Activated CD8-positive, alpha-beta memory T cell treated with anti-CD3 and anti-CD28 coated beads, Interleukin-2, amount 50 U/mL, for 48 hours (primary cell): Measurements from ENCODE around the gene PIGL.
A peak's percentile ranks its signal among the peaks of the same experiment; 100 is the strongest.
"Not testable (repeated sequence)": the region's sequence is repeated elsewhere in the genome, so short reads cannot be mapped to it uniquely, and the experiment has no call there.

Experiments
- DNase-seq: peaks from one replicate; pipeline ENCODE4 v3.0.0-alpha.2; 2020

The PIGL gene

DNA sequence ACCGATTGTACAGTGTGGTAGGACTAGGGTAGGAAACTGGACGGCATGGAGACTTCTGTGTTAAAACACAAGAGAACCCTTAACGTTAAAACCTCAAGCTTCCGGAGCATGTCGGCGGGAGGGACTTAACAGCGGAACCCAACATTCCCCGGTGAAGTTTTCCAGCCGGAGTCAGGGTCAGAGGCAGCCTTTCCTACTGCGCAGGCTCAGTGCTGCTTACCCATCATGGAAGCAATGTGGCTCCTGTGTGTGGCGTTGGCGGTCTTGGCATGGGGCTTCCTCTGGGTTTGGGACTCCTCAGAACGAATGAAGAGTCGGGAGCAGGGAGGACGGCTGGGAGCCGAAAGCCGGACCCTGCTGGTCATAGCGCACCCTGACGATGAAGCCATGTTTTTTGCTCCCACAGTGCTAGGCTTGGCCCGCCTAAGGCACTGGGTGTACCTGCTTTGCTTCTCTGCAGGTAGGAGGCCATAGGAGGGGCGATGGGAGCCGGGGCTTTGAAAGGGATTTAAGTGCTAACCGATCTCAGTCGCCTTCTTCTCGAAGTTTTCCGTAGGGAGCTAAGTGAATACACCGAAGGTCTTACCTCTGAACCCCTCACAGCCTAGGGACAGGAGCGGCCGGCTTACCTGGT lies at the start of gene PIGL:
Gene PIGL (plus strand): TSS at position 209 of the 634 bp plus-strand sequence. CDS start 17 bp downstream, at position 226.
- peak; percentile 91 for DNase-seq

GRCh38 chr17:16171613-16172012 lies 45.4 kb upstream of the PIGL start:
- DNase-seq: no peak

DNA sequence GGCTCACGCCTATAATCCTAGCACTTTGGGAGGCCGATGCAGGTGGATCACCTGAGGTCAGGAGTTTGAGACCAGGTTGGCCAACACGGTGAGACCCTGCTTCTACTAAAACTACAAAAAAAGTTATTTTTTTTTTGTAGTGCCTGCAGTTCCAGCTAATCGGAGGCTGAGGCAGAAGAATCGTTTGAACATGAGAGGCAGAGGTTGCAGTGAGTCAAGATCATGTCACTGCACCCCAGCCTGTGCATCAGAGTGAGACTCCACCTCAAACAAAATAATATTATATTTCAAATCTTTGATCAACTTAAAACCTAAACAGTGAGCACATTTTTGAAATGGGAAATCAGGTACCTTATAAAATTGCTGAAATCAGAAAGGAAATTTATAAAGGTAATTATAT lies 38.2 kb upstream of the PIGL start:
- no peak for DNase-seq

DNA sequence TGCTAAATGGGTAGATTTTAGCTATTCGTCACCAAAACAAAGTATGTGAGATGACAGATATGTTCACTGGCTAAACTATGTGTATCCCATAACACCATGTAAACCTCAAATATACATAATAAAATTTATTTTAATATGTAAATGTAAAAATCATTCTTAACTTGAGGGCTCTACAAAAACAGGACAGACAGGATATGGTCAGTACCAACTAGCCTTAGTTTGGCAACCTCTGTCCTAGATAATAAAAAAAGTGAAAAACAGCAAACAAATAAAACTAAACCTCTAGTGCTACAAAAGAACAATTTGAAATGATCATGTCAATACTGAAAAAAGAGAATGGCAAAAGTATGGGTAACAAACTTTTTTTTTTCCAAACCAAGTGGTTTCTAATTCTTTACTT lies 35.4 kb upstream of the PIGL start:
- no peak for DNase-seq

GRCh38 chr17:16187642-16188041 lies 29.4 kb upstream of the PIGL start:
- DNase-seq: no peak

DNA sequence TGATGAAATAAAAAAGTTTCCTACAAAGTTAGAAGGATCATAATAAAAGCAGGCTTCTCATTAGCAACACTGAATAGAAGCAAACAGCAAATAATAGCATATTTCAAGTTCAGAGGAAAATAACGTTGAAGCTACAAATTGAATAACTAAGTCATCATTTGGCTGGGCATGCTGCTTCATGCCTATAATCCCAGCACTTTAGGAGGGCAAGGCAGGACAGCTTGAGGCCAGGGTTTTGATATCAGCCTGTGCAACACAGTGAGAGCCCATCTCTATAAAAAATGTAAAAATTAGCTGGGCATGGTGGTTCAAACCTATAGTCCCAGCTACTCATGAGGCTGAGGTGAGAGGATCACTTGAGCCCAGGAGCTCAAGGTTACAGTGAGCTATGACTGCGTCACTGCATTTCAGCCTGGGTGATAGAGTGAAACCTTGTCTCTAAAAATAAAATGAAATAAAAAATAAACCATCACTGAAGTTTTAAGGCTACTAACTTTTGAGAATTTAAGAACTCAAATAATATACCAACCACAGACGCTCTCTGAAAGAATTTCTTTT lies 27.1 kb upstream of the PIGL start:
- no peak for DNase-seq

DNA sequence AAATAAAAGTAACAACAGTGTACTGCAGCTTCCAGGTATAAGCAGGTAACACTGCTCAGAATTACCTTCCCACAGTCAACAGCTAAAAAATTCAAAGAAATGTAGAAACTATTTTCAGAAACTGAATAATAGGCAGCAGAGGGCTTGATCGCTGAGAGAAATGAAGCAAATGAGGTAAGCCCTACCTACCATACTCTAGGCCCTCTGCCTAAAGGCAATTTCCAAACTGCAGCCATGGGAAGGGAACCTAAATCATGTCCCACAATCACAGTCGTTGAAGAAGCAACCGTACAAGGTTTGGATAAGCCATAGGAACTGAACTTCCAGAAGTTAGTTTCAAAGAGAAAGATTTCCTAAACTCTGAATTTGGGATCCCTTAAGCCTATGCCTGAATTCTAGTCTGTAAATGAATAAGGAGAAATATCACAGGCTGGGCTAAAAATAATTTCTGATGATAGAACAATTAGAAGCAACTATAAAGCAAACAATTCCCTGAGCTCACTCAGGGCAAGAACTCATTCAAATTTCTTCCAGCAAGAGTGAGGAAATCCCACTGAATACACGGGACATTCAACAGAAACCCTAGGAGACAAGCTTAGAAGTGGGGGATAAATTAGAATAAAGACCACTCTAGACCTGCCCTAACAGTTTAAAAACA lies 26.2 kb upstream of the PIGL start:
- DNase-seq: no peak

DNA sequence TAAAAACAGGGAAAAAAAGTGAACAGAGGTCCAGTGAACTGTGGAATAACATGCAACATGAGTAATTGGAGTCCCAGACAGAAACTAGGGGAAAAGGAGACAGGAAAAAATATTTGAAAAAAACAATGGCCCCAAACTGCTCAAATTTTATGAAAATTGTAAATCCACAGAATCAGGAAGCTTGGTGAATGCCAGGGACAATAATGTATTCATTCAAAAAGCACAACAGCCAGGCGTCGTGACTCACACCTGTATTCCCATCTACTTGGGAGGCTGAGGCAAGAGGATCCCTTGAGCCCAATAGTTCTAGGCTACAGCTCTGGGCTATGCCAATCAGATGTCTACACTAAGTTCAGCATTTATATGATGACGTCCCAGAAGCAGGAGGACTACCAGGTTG lies 25.4 kb upstream of the PIGL start:
- no peak for DNase-seq

DNA sequence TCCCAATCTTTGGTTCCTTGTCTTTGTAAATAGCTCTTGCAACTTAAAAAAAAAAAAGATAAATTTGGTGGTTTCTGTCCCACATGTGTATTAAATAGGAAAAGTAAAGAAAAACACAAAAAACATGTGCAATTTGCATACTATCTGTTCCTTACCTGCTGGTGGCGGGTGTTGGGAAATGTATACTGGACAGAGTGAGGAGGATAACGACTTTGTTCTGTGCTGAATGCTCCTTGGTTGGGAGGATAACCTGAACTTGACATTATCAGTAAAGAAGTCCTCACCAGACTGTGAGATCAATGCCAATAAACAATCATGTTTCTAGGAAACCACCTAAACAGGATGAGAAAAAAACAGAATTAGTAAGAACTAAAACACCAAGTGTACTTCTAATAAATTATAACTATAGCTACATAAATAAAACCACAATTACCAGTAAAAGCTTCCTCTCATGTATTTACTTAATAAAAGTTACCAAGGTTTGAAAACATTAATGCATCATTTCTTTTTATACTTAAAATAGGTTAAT lies 22.6 kb upstream of the PIGL start:
- DNase-seq: not testable (repeated sequence)

- DNase-seq: no peak
Measured at GRCh38 chr17:16197276-16197675, 19.7 kb upstream of the PIGL start.

GRCh38 chr17:16199093-16199492 lies 17.9 kb upstream of the PIGL start:
- DNase-seq: no peak

GRCh38 chr17:16201693-16202131 lies 15.3 kb upstream of the PIGL start:
- not testable (repeated sequence) for DNase-seq

GRCh38 chr17:16202554-16203500 lies 14.2 kb upstream of the PIGL start:
- DNase-seq: not testable (repeated sequence)

DNA sequence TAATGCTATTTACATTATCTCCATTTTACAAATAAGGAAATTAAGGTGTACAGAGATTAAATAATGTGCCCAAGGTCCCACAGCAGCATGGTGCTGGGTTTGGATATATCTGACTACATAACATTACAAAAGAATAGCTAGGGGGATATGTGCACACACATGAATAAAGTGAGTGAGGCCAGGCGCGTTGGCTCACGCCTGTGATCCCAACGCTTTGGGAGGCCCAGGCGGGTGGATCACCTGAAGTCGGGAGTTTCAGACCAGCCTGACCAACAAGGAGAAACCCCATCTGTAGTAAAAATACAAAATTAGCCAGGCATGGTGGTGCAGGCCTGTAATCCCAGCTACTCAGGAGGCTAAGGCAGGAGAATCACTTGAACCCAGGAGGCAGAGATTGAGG lies 12.2 kb upstream of the PIGL start:
- not testable (repeated sequence) for DNase-seq

GRCh38 chr17:16211590-16211989 lies 5.4 kb upstream of the PIGL start:
- DNase-seq: no peak

DNA sequence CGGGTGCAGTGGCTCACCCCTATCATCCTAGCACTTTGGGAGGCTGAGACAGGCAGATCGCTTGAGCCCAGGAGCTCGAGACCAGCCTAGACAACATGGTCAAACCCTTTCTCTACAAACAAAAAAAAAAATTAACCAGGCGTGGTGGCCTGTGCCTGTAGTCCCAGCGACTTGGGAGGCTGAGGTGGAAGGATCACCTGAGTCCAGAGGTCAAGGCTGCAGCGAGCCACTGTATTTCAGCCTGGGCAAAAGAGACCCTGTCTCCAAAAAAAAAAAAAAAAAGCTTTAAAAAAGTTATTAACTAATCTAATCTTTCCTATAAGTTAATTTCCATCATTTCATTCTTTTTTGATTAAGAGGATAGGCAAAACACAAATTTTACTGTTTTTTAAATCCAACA lies 4.2 kb upstream of the PIGL start:
- no peak for DNase-seq

GRCh38 chr17:16214190-16215001 lies 2.6 kb upstream of the PIGL start:
- no peak for DNase-seq

GRCh38 chr17:16215002-16215272 lies 2.1 kb upstream of the PIGL start:
- DNase-seq: no peak

GRCh38 chr17:16215273-16215964 lies 1.6 kb upstream of the PIGL start, which contains the start of gene NCOR1:
TSS of gene NCOR1 (minus strand) at chr17:16215534. CDS start at chr17:16194569, 20,965 bp downstream.
- peak; percentile 94 for DNase-seq

GRCh38 chr17:16215965-16216316 lies 1.1 kb upstream of the PIGL start:
- DNase-seq: no peak

DNA sequence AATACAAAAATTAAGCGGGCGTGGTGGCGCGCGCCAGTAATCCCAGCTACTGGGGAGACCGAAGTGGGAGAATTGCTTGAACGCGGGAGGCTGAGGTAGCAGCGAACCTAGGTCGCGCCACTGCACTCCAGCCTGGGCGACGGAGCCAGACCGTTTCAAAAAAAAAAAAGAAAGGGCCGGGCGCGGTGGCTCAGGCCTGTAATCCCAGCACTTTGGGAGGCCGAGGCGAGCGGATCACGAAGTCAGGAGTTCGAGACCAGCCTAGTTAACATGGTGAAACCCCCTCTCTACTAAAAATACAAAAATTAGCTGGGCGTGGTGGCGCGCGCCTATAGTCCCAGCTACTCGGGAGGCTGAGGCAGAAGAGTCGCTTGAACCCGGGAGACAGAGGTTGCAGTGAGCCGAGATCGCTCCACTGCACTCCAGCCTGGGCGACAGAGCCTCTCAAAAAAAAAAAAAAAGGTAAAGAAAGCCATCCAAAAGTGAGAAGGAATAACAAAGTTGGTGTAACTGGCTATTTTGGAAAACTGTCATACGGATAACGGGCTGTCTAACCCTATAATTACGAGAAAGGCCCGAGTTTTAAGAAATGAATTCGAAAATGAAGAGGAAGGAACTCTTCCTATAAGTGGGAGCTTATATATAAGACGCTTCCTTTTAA lies 539 bp upstream of the PIGL start:
- DNase-seq: peak; percentile 52
